Measurements from ENCODE around the gene UBE2N.

DNA sequence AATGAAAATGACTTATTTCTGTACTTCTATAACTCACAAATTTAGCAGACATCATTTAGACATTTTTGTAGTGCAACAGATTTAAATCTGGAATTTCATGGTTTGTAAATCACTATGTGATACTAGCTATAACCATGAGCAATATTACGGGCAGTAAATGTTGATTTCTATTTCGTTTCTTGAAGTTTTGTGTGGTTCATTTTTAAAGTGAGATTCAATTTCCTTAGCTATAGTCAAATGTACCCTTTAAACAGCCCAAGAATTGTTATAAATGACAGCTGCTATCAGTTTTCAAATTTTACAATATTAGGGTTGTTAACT lies 33.8 kb downstream of the UBE2N start:
- TF ChIP-seq, protein P1, sequence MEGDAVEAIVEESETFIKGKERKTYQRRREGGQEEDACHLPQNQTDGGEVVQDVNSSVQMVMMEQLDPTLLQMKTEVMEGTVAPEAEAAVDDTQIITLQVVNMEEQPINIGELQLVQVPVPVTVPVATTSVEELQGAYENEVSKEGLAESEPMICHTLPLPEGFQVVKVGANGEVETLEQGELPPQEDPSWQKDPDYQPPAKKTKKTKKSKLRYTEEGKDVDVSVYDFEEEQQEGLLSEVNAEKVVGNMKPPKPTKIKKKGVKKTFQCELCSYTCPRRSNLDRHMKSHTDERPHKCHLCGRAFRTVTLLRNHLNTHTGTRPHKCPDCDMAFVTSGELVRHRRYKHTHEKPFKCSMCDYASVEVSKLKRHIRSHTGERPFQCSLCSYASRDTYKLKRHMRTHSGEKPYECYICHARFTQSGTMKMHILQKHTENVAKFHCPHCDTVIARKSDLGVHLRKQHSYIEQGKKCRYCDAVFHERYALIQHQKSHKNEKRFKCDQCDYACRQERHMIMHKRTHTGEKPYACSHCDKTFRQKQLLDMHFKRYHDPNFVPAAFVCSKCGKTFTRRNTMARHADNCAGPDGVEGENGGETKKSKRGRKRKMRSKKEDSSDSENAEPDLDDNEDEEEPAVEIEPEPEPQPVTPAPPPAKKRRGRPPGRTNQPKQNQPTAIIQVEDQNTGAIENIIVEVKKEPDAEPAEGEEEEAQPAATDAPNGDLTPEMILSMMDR (IDR thresholded peaks at IDR 0.05) = no peak
- TF ChIP-seq POLR2AphosphoS5 (IDR thresholded peaks at IDR 0.05) (no peak), POLR2A (IDR thresholded peaks at IDR 0.05) (no peak)

Measured in prostate gland (tissue), 2 donors.